ENCODE data around the gene GAS2L1. TPM values are rescaled to one million over a fixed set of nuclear protein-coding genes. Genes with fewer than 3 reads are reported as not detected.

GAS2L1 gene
- total RNA-seq, 2 donors from 2014 or later, result 22.2 to 24.9 TPM

GRCh38 chr22:29266564-29267461 lies 39.6 kb upstream of the GAS2L1 start:
- Histone ChIP-seq H3K9me3 (ENCODE audit: control insufficient read depth, low read length) (no peaks in the 10 kb centered on the region), H3K27ac (ENCODE audit: low read depth, low read length) (peak overlapping the region; percentile 100), H3K4me3 (ENCODE audit: low read length) (peak overlapping the region; percentile 99), H3K27me3 (ENCODE audit: control insufficient read depth, insufficient read depth, low read length, poor library complexity, severe bottlenecking) (no peaks in the 10 kb centered on the region), H3K36me3 (ENCODE audit: control insufficient read depth, insufficient read depth, low read length) (peaks cover 49% of the 10 kb centered on the region), H3K4me1 (ENCODE audit: control insufficient read depth, insufficient read depth, low read length) (peaks cover 16% of the 10 kb centered on the region), H3K9ac (ENCODE audit: extremely low read depth, low read length, poor library complexity, severe bottlenecking) (peak overlapping the region; percentile 100)
- peak overlapping the region; percentile 99 for H3K4me3 Mint-ChIP-seq
- H3K4me1 Mint-ChIP-seq, result peaks cover 28% of the 10 kb centered on the region
- TF ChIP-seq CTCF (conservative IDR thresholded peaks at IDR 0.05), result no peak
- WGBS, 2 experiments (ENCODE audit: insufficient coverage in 1 of 2, insufficient read length in 1 of 2), result 14 to 20% methylated on average over 9 to 13 of the region's 13 CpGs
- peaks cover 2% of the 10 kb centered on the region for H3K27me3 Mint-ChIP-seq (ENCODE audit: insufficient read depth)
- peaks cover 45% of the 10 kb centered on the region for H3K36me3 Mint-ChIP-seq (ENCODE audit: low read depth)
- no peaks in the 10 kb centered on the region for H3K9me3 Mint-ChIP-seq
- peak overlapping the region; percentile 100 for H3K27ac Mint-ChIP-seq
- peak; percentile 74 for DNase-seq

GRCh38 chr22:29267462-29267857 lies 39.0 kb upstream of the GAS2L1 start:
- H3K36me3 Mint-ChIP-seq (ENCODE audit: low read depth), result peaks cover 49% of the 10 kb centered on the region
- peak overlapping the region; percentile 100 for H3K9ac ChIP-seq (ENCODE audit: extremely low read depth, low read length, poor library complexity, severe bottlenecking)
- peaks cover 55% of the 10 kb centered on the region for H3K36me3 ChIP-seq (ENCODE audit: control insufficient read depth, insufficient read depth, low read length)

More at GRCh38 chr22:29267462-29267857, 39.0 kb upstream of the GAS2L1 start:
- TF ChIP-seq CTCF (conservative IDR thresholded peaks at IDR 0.05), result peak; percentile 13
- H3K9me3 Mint-ChIP-seq, result no peaks in the 10 kb centered on the region
- Histone ChIP-seq H3K27me3 (ENCODE audit: control insufficient read depth, insufficient read depth, low read length, poor library complexity, severe bottlenecking) (no peaks in the 10 kb centered on the region), H3K4me1 (ENCODE audit: control insufficient read depth, insufficient read depth, low read length) (peaks cover 16% of the 10 kb centered on the region), H3K4me3 (ENCODE audit: low read length) (peak overlapping the region; percentile 99), H3K27ac (ENCODE audit: low read depth, low read length) (peak overlapping the region; percentile 100), H3K9me3 (ENCODE audit: control insufficient read depth, low read length) (no peaks in the 10 kb centered on the region)
- peak overlapping the region; percentile 100 for H3K27ac Mint-ChIP-seq
- H3K4me3 Mint-ChIP-seq, result peak overlapping the region; percentile 99
- WGBS, 2 experiments (ENCODE audit: insufficient coverage in 1 of 2, insufficient read length in 1 of 2), result 0 to 1% methylated on average over 18 to 32 of the region's 32 CpGs
- no peak for DNase-seq
- H3K27me3 Mint-ChIP-seq (ENCODE audit: insufficient read depth), result peaks cover 2% of the 10 kb centered on the region
- peaks cover 35% of the 10 kb centered on the region for H3K4me1 Mint-ChIP-seq
